Tibial nerve (tissue), 4 donors: ENCODE measurements around the gene SST. TPM values are rescaled to one million over a fixed set of nuclear protein-coding genes. Genes with fewer than 3 reads are reported as not detected.

Source experiments
- DNase-seq, 2 donors: peaks; one replicate each; pipeline ENCODE4 v3.0.0-alpha.2; 2019; ENCODE audit warnings: low spot score in 2 of 2
- H3K27ac ChIP-seq, 4 donors: fragments of 200-600 bp; sonication (generic) in 3 of 4; one replicate each; pipeline ENCODE4 v1.5.1; 2017 to 2019; ENCODE audit warnings: mild to moderate bottlenecking in 1 of 4
- H3K27me3 ChIP-seq, 2 donors: fragments of 200-600 bp; sonication (generic) in 1 of 2; one replicate each; pipeline versions ENCODE4 v1.5.1 to v1.6.0; 2017 to 2019
- H3K36me3 ChIP-seq, 3 donors: fragments of 200-600 bp; sonication (generic); one replicate each; pipeline ENCODE4 v1.5.1; 2018 to 2019
- H3K4me1 ChIP-seq, 4 donors: fragments of 200-600 bp; sonication (generic) in 3 of 4; one replicate each; pipeline ENCODE4 v1.5.1; 2017 to 2019
- H3K4me3 ChIP-seq, 4 donors: fragments of 200-600 bp; sonication (generic) in 3 of 4; one replicate each; pipeline ENCODE4 v1.5.1; 2017 to 2019; ENCODE audit warnings: mild to moderate bottlenecking in 1 of 4, moderate library complexity in 1 of 4
- H3K9me3 ChIP-seq, 4 donors: fragments of 200-600 bp; sonication (generic) in 3 of 4; one replicate each; pipeline ENCODE4 v1.5.1; 2017 to 2019
- EP300 ChIP-seq, 2 donors: sonication (generic); formaldehyde crosslinking; IDR thresholded peaks; one replicate each; pipeline ENCODE4 v1.6.1; 2017; ENCODE audit warnings: antibody characterized with exemption in 2 of 2, mild to moderate bottlenecking in 1 of 2
- POLR2A ChIP-seq, 2 donors: fragments of 450-650 bp; IDR thresholded peaks; one replicate each; pipeline ENCODE4 v1.6.1; 2017; ENCODE audit warnings: antibody characterized with exemption in 2 of 2, mild to moderate bottlenecking in 2 of 2, moderate library complexity in 2 of 2
- WGBS, 2 donors: methylation state at CpG; one replicate each; pipeline ENCODE4 v1.1.5; 2018; 5-methylcytosine and 5-hydroxymethylcytosine counted together
- total RNA-seq, 4 donors: library from RNA; depleted of rRNA; stranded (reverse); fragments of >200 nt; gene quantifications; one replicate each; pipeline ENCODE4 v1.1.0, GENCODE V29; 2016
- TF ChIP-seq, protein P1 (sequence below), 5 experiments: fragments of 200-600 bp in 3 of 5; fragments of 450-650 bp in 2 of 5; sonication (generic) in 3 of 5; IDR thresholded peaks; one replicate each; pipeline ENCODE4 v1.5.1; 2016 to 2019; ENCODE audit warnings: antibody characterized with exemption in 5 of 5, mild to moderate bottlenecking in 3 of 5, moderate library complexity in 2 of 5

Gene SST
- total RNA-seq, 4 donors from 2014 or later: not detected

DNA sequence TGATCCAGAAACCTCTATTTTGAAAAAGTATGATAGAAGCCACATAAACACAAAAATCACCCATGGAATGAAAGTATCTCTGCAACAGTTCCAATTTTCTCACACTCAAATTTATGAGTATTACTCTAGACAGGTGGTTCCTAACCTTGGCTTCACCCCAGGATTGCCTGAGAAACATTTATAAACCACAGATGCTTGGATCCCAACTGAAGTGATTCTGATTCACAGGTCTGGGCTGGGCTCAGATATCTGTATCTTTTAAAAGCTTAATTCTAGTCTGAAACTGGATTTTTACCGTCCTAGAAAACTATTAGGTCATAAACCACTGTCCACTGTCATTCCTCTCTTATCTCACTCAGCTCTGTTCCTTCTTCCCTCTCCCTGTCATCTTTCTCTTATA is 7.4 kb upstream of the SST start:
- no peak overlapping the region for H3K27ac ChIP-seq
- no peak for DNase-seq

GRCh38 chr3:187673012-187673411 is 2.8 kb upstream of the SST start:
- H3K27me3 ChIP-seq: peaks cover 0 to 46% of the 10 kb centered on the region in 2 donors
- DNase-seq: no peak
- H3K4me3 ChIP-seq: no peak overlapping the region
- TF ChIP-seq, protein P1, sequence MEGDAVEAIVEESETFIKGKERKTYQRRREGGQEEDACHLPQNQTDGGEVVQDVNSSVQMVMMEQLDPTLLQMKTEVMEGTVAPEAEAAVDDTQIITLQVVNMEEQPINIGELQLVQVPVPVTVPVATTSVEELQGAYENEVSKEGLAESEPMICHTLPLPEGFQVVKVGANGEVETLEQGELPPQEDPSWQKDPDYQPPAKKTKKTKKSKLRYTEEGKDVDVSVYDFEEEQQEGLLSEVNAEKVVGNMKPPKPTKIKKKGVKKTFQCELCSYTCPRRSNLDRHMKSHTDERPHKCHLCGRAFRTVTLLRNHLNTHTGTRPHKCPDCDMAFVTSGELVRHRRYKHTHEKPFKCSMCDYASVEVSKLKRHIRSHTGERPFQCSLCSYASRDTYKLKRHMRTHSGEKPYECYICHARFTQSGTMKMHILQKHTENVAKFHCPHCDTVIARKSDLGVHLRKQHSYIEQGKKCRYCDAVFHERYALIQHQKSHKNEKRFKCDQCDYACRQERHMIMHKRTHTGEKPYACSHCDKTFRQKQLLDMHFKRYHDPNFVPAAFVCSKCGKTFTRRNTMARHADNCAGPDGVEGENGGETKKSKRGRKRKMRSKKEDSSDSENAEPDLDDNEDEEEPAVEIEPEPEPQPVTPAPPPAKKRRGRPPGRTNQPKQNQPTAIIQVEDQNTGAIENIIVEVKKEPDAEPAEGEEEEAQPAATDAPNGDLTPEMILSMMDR (IDR thresholded peaks at IDR 0.05): no peak
- TF ChIP-seq EP300 (IDR thresholded peaks at IDR 0.05) (no peak), POLR2A (IDR thresholded peaks at IDR 0.05) (no peak)
- H3K36me3 ChIP-seq: no peaks in the 10 kb centered on the region
- 62 to 67% methylated on average over 3 of the region's 3 CpGs for WGBS, 2 donors
- H3K9me3 ChIP-seq: no peaks in the 10 kb centered on the region
- H3K4me1 ChIP-seq: no peaks in the 10 kb centered on the region
- no peak overlapping the region for H3K27ac ChIP-seq

More for the DNA sequence above, 7.4 kb upstream of the SST start:
- peaks cover 0 to 5% (median 0%) of the 10 kb centered on the region in 4 donors for H3K4me1 ChIP-seq
- no peak for TF ChIP-seq EP300 (IDR thresholded peaks at IDR 0.05)
- no peaks in the 10 kb centered on the region for H3K36me3 ChIP-seq
- H3K9me3 ChIP-seq: no peaks in the 10 kb centered on the region
- H3K27me3 ChIP-seq: peaks cover 0 to 11% of the 10 kb centered on the region in 2 donors
- WGBS, 2 donors: 36 to 50% methylated on average over 1 of the region's 1 CpG
- H3K4me3 ChIP-seq: no peak overlapping the region

- TF ChIP-seq POLR2A (IDR thresholded peaks at IDR 0.05) (no peak), EP300 (IDR thresholded peaks at IDR 0.05) (no peak)
- TF ChIP-seq, protein P1 (IDR thresholded peaks at IDR 0.05): no peak
- H3K36me3 ChIP-seq: no peaks in the 10 kb centered on the region
- no peaks in the 10 kb centered on the region for H3K9me3 ChIP-seq
- no peak overlapping the region for H3K27ac ChIP-seq
- peaks cover 0 to 35% of the 10 kb centered on the region in 2 donors for H3K27me3 ChIP-seq
- no peak overlapping the region for H3K4me3 ChIP-seq
- no peak for DNase-seq
- H3K4me1 ChIP-seq: no peaks in the 10 kb centered on the region
Measured at GRCh38 chr3:187667526-187667925, 2.7 kb downstream of the SST start.

DNA sequence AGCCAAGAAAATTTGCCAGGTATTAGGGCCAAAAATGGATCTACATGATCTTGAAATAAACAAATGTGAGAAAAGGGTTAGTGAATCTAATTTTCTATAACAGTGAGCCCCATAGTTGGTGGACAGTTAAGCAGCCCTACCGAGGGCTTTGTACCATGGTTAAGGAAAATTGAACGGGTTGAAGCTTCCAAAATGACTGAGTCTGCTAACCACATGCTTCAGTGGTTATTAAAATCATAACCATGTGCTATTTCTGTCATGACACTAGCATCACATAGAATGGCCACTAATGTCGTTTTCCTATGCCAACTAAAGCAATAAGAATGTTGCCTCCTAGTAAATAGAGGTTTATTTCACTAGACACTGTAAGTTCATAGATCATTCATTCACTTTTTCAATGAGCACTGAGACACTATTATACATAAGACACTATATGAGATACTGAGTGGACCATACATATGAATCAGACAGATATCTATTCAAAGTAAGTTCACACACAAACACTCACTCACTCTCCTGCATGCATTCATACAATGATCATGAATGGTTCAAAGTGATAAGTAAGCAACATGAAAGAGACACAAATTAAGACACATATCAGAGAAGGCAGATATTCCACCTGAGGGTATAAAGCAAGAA is 4.3 kb downstream of the SST start:
- DNase-seq: no peak
- 71 to 80% methylated on average over 3 of the region's 3 CpGs for WGBS, 2 donors
- Histone ChIP-seq H3K9me3 (no peaks in the 10 kb centered on the region), H3K27me3 (peaks cover 0 to 21% of the 10 kb centered on the region in 2 donors), H3K27ac (no peak overlapping the region), H3K4me3 (no peak overlapping the region), H3K4me1 (no peaks in the 10 kb centered on the region), H3K36me3 (no peaks in the 10 kb centered on the region)
- TF ChIP-seq, protein P1 (IDR thresholded peaks at IDR 0.05): no peak
- no peak for TF ChIP-seq POLR2A (IDR thresholded peaks at IDR 0.05)
- no peak for TF ChIP-seq EP300 (IDR thresholded peaks at IDR 0.05)

GRCh38 chr3:187665010-187665409 is 5.2 kb downstream of the SST start:
- H3K4me1 ChIP-seq: no peaks in the 10 kb centered on the region

More at GRCh38 chr3:187665010-187665409, 5.2 kb downstream of the SST start:
- Histone ChIP-seq H3K27ac (no peak overlapping the region), H3K4me3 (no peak overlapping the region), H3K27me3 (peaks cover 0 to 12% of the 10 kb centered on the region in 2 donors), H3K9me3 (no peaks in the 10 kb centered on the region), H3K36me3 (no peaks in the 10 kb centered on the region)
- TF ChIP-seq, protein P1 (IDR thresholded peaks at IDR 0.05): no peak
- TF ChIP-seq POLR2A (IDR thresholded peaks at IDR 0.05) (no peak), EP300 (IDR thresholded peaks at IDR 0.05) (no peak)
- no peak for DNase-seq
